CD4-positive, alpha-beta T cell treated with Interleukin-15 for 1 hour (primary cell): ENCODE data around the gene LRGUK.

Source experiments
- DNase-seq: peaks from one replicate; pipeline ENCODE4 v3.0.0-alpha.2; 2020

LRGUK gene

DNA sequence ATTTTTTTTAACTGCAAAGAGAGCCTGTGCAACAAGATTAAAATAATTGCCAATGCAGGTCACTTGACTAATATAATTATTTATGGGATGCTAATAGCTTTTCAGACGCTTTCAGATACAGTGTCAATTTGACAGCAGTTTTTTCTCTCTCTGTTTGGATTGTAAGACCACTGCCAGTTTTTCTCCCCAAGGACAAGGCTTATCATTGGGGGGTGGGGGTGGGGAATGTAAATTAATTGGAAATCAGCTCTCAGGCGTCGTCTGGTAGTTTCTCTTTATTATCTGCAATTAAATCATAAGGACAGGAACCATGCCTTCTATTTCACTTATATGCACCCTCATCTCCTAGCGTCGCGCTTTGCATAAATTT, 559 bp upstream of the LRGUK start:
- no peak for DNase-seq

DNA sequence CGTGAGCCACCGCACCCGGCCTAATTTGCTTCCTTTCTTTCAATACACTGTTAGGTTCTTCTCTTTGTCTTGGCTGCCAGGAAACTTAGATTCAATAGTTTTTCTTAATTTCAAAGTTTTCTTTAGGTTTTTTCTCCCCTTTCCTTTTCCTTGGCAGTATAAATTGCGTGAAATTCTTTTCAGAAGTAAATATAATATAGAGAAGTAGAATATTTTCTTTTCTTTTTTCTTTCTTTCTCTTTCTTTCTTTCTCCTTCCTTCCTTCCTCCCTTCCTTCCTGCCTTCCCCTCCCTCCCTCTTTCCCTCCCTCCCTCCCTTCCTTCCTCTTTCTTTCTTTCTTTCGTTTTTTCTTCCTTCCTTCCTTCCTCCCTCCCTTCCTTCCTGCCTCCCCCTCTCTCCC, 1.7 kb downstream of the LRGUK start:
- no peak for DNase-seq

DNA sequence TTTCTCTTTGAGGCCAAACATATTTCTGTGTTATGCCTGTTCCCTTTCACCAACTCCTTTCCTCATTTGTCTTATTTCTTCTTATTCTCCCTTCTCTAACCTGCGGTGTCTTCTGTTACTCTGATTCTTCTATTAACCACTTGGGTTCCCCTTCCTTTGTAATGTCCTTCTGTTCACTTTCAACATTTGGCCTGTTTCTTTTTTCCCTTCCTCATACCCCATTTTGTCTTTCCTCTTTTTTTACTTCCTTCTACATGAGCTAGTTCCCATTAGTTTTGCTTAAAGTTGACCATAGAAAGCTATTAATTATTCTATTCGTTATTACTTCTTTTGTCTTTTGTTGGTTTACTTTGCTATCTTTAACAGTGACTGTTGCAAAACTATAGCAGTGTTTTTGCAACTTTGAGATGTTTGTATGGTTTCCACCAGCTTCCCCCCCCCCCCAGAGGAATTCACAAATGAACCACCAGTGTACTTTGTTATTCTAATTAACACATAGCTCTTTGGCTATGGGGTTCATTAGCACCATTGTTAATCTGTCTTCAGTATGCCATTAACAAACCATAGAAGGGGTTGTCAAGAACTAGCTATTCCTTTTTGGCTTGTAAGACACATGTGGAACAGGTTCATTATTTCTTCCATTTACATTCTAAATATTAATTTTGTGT, 2.9 kb downstream of the LRGUK start:
- no peak for DNase-seq

DNA sequence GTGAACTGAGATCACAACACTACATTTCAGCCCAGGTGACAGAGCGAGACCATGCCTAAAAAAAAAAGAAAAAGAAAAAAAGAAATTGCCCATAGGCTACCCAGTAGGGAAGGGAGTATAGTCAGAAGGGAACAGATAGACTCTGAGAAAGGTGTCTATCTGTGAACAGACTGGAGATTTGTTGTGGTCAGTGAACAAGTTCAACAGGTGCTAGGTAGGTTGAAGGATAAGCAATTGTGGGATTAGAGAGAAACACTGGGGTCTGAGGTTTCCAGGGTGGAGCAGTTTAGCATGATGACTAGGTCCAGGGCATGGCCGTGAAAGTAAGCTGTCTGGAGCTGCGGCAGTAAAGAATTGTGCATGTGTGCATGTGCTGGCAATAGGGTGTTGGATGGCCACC, 6.9 kb downstream of the LRGUK start:
- DNase-seq, result no peak

DNA sequence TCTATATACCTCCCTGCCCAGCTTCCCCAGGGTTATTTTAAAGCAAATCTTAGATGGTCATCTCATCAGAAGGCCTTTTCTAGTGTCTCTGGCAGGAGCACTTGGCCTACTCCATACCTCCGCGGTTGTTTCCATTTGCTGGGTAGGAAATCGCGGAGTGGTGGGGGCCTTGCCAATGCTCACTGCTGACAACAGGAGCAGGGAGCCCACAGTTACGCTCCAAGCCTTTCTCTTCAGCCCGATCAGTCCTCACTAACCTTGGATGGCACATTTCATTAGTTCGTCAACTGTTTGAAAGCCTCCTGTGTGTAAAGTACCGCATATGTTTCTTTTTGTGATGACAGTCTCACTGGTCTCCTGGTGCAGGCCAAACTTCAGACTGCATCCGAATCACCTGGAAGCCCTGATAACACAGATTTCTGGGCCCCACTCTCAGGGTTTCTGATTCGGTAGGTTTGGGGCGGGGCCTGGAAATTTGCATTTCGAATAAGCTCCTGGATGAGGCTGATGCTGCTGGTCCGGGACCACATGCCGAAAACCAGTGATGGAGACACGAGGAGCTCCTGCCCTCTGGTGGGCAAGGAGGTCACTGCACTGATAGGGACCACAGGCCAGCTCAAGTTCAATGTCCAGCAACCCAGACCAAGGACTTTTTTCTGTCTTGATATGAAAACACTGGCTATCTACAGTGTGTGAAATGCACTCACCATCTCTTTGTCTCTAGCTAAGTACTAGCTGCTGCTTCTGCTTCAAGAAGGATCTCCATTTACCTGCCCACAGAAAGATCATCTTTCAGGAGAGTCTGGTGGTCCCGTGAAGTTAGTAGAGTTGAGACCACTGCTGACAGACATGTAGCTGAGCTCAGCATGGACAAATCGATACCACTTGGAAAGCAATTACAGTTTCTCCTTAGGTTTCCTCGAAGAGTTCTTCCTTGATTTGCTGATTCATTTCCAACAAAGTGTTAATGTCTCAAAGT, 14.0 kb downstream of the LRGUK start:
- peak; percentile 53 for DNase-seq

DNA sequence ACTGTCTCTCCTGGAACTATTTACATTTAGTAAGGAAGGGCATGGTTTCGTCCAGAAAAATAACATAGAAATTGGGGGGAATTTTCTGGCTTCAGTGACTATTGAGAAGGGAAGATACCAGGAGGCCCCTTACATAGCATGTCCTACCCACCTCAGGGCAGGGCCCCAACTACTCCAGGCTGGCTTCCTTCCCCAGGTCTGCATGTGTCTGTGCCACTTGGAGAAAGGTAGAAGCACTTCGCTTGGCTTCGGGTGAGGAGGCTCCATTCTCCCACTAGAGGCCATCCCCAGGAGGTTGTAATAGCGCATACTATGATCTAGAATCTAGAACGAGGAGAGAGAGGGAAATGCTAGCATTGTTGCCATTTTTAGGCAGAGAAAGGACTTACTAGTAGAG, 14.7 kb downstream of the LRGUK start:
- DNase-seq, result no peak

DNA sequence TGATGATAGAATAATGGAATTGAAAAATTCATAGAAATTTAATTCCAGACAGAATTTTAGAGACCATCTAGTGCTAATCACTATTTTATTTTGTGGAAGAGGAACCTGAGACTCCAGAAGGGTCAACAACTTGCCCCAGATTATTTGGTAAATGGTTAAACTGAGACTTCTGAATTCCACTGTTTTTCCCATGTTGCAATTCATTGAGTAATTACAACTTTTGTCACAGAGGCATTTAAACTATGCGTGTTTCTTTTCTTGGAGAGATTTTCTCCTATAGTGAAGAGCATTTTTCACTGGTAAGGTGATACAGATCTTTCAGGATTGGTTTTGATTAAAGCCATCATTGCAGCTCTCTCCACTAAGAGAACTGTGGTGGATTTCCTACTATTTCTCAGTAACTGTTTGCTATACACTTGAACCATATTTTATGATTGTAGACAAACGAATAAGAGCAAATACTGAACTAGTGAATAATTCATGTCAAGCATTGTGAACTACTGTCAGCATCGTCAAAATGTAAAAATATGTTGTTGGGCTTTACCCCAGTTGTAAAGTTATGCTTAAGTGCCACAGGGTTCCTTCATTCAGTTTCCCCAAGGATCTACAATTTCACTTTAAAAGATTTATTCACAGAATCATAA, 26.5 kb downstream of the LRGUK start:
- no peak for DNase-seq

DNA sequence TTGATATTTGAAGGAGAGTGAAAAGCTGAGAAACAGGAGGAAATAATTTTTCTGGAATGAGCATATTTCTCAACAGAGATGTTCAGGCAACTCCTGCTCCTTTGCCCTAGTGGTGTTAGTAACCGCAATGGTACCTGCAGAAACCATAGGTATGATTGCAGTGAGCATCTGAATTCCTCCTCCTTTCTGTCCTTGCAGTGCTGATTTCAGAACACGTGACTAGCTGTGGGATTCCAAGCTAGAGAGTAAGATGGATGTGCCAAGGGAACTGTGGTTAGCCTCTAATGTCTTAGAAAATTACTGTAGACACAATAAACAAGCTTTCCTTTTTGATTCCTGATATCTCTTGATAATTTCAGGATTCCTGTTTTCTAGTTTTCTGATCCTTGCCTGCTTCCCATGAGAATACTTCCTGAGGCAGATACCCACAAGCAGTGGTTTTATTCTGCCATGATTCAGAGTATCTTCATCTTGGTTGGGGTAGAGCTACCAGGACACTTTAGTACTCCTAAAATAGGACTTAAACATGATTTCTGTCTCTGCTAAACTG, 27.5 kb downstream of the LRGUK start:
- DNase-seq, result no peak

DNA sequence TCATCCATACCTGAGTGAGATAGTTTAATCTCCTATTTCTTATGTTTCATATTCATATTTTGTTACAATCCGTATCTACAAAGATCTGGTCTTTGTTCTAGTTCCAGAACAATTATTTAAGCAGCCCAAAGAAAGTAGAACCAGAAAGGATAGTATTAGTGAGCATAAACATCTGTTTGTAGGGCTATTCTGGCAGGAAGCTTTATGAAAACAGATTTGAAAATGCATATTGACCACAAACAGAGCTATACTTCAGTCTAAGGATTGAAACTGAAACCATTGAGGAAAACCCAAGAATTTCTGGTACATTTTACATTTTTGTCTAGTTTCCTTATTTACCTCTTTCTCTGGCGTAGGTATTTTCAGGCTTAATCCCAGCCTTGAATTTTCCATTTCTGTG, 28.1 kb downstream of the LRGUK start:
- no peak for DNase-seq

DNA sequence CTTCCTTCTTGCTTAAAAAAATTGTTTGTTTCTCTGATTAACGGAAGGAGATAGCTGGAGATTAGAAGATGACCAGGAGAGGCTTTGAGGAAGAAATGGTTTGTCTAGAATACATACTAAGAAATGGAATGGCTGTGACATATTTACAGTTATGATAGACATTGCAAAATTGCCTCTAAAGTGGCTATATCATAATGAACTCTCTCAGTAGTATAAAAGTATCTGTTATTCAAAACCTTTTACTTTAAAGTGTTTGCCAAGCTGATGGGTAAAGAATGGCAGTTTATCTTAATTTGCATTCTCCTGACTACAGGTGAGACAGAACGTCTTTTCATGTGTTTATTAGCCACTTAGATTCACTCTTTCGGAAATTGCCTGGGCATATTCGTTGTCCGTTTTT, 28.7 kb downstream of the LRGUK start:
- no peak for DNase-seq

DNA sequence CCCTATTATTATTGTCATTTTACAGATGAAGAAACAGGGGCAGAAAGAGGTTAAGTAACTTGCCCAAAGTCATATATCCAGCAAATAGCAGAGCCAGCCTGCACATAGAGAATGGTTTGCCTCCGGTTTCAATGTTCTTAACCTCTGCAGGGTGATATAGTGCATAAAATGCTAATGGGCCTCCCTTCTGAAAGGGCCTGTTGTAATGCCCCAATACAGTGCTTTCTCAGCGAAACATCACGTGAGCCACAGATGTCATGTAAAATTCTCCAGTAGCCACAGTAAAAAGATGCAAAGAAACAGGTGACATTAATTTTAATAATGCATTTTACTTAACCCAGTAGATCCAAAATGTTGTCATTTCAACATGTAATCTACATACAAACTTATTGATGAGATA, 38.1 kb downstream of the LRGUK start:
- no peak for DNase-seq

DNA sequence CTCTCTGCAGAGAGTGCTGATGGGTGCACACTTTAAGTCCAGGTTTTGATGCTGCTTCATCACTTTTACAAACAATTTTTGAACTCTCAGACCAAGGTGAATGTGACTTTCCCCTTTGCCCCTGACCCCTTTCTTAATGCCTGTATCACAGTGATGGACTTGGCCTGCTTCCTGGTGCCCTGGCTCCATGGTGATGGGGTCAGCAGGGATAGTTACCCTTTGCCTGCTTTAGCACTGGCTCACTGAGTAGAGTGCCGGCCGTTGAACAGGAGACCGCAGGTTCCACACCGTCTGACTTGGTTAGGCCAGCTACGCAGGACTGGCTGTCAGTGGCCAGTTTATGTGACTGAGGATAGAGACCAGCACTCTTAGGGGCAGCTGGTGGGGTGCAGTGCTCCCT, 40.1 kb downstream of the LRGUK start:
- DNase-seq, result no peak

DNA sequence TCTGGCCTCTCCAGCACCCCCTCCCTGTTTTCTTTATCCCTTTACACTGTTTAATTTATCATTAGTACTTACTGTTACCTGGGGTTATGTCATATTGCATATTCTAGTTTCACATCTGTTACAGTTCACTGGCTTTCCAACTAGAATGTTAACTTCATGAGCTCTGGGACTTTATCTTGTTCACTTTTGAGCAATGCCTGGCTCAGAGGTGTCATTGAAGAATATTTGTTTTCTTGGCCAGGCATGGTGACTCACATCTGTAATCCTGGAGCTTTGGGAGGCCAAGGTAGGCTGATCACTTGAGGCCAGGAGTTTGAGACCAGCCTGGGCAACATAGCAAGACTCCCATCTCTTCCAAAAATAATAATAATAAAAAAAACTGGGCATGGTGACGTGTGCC, 40.7 kb downstream of the LRGUK start:
- no peak for DNase-seq

DNA sequence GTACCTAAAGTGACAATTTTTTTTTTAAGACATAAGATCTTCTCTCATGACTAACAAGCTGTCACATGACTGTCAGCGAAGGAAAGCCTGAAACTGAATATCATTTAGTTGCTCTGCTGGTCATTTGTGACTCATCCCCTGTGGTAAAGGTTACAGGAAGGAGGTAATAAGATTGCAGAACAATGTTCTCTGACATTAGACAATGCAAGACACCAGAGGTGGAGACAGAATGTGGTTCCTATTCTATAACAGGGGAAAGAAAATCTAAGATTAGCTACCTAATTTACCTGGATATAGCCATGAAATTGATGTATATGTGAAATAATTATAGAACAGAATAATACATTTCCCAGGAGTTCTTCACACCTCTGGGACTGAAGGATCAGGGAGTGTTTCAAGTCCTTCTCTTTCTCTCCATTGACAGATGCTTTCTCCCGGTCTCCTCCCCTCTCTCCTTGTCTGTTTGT, 47.7 kb downstream of the LRGUK start:
- peak; percentile 30 for DNase-seq

DNA sequence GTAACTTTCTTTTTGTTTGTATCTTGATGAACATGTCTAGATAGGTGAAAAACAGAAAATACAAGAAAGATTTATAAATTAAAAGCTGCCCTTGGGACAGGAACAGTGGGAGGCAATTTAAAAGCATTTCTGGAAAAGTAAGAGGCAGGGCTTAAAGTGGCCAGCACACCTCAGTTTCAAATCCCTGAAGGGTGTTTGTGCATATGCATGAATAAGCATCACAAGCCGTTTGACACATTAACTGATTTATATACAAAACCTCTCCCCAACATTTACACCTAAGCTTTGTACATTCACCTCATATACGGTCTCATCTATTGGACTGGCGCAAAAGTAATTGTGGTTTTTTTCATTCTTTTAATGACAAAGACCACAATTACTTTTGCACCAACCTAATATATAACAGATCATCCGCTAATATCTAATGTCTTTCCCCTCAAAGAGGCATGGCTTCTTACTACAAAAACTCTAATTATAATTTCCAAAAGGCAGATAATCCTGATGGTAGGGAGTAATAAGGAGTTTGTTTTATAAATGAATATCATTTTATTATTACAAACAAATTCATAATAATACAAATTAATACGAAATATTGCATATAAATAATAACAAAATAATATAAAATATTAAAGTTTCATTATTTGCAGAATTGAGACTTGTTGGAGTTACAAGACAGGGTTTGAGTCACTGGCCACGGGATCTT, 48.3 kb downstream of the LRGUK start:
- no peak for DNase-seq

DNA sequence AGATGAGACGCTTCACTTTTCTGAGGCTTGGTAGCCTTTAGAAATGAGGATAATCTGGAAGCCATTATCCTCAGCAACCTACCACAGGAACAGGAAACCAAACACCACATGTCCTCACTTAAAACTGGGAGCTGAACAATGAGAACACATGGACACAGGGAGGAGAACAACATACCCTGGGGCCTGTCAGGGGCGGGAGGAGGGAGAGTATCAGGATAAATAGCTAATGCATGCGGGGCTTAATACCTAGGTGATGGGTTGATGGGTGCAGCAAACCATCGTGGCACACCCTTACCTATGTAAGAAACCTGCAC, 48.9 kb downstream of the LRGUK start:
- DNase-seq, result no peak

DNA sequence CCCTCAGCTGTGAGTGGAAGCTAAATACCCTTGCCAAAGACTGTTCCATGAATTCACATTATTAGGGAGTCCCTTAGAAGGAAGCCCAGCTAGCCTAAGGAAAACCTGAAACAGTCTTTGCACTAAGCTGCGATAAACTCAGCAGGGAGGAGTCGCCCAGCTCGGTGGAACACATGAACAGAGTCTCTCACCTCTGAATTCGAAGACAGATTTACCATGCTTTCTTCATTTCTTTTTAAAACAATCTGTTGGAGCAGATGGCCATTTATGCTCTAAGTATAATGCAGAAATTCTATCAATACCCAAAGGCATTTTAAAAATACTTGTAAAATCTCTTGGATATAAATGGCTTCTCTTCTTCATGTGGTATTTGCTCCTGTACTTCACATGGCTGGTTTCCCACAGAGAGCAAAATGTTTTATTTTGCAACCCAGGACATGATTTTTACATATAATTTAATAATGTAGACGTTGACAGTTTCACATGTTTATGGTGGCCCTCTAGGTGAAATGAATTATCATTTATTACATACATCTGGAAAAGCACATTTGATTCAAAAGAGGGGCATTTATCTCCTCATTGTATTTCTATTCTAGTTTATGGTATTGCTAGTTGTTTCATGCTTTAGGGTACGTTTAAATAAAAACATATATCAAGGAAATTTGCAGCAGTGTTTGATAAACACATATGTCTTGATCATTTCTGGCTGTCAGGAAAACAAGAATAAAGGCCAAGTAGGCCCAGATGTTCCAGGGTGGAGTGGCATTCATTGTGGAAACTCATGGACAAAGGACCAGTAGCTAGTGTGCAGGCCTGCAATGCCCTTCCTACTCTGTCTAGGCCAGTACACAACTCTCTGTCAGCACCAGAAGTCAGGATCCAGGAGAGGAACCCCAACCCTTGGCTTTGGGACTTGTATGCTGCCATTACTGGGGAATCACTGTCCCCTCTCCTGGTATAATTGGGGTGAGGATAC, 52.2 kb downstream of the LRGUK start:
- no peak for DNase-seq

DNA sequence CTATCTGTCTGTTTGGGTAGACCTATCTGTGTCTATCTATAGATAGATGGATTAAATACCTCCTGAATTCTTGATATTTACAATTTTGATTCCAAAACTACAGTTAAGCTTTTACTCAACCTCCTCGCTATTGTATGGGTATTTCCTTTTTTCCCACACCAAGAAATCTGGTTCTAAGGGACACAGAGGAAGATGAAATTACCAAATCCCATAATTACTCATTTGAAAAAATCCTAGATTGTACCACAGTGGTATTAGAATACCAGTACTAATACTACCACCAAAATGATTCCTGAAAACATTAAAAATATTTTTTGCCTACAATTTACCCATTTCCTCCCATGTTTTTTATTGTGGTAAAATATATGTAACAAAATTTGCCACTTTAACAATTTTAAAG, 53.2 kb downstream of the LRGUK start:
- DNase-seq, result no peak

DNA sequence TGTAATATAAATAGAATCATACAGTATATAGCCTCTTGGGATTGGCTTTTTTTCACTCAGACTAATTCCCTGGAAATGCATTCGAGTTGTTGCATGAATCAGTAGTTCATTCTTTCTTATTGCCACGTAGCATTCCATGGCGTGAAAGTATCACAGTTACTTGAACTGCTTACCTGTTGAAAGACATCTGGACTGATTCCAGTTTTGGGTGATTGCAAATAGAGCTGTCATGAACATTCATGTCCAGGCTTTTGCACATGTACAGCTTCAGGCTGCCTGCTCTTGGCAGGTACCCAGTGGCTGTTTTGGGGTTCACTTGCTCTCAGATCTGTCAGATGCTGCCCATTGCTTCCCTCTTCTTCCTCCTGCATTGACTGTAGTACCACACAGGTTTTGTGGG, 54.9 kb downstream of the LRGUK start:
- DNase-seq, result no peak

DNA sequence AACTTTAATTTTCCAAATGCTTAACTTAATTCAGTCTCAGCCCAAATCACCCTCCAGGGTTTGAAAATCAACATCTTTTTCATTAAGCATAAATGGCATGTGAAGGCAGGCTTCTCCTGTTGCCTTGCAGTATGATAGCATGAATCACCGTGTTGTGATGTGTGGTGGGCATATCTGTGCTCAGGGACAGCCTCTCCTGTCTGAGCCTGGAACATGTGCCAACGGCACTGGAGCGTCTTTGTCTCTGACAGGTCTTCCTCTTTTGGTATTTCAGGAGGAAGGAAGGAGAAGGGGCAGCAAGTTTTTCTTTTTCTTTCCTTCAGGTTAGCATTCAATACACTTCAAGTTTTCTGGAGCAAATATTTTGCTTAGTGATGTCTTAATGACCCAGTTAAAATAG, 57.6 kb downstream of the LRGUK start:
- DNase-seq, result no peak

DNA sequence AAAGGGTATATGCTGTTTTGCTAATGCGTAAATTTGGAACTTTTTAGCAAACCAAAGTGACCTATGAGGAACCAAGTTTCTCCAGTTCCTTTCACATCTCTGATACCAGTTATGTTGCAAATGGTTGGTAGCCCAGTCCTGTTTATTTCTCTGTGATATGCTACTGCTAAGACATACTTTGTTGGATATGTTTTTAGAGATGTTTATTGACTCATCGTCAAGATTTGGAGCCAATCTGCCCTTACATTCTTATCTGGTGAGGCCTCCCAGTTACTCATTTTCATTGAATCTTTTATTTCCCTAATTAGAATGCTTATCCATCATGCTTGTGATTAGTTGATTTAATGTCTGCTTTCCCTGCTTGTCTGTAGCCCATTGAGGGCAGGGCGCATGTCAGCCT, 58.9 kb downstream of the LRGUK start:
- DNase-seq, result no peak

DNA sequence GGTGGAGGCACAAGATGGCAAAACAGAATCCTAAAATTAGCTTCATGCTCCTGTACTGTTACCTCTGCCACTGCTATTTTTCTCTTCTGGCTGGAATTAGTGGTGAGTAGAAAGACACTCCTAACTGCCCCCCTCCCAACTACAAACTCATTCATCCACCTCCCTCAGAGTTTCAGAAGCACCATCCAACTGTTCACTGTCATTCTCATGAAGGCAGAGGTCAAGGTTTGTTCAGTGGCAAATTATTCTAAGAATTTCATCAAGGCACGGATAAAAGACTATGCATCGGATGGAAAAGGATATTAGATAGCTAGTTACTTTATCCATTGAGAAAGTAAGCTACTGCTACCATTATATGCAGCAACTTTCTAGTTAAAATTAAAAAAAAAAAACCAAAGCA, 59.7 kb downstream of the LRGUK start:
- DNase-seq, result no peak
